Activated T-cell treated with anti-CD3 and anti-CD28 coated beads, Interleukin-2, amount 50 U/mL, for 4 hours (primary cell): Measurements from ENCODE around the gene CHST12. TPM values are rescaled to one million over a fixed set of nuclear protein-coding genes. Genes with fewer than 3 reads are reported as not detected.

Experiments
- ATAC-seq, 2 donors: fragments of 200-7000 bp; cut with Tn5 transposase; one replicate each; pipeline ENCODE4 v1.10.0; 2021
- DNase-seq: peaks from one replicate; pipeline ENCODE4 v3.0.0-alpha.2; 2020
- H3K27me3 Mint-ChIP-seq: one replicate; pipeline ENCODE4 v1.8.0; 2021; ENCODE audit warnings: low read depth, mixed read lengths
- H3K36me3 Mint-ChIP-seq: one replicate; pipeline ENCODE4 v1.8.0; 2022; ENCODE audit warnings: mixed read lengths; ENCODE audit not compliant: insufficient read depth
- H3K4me1 Mint-ChIP-seq: one replicate; pipeline ENCODE4 v1.8.0; 2021; ENCODE audit warnings: low read depth, mixed read lengths
- H3K4me3 Mint-ChIP-seq: one replicate; pipeline ENCODE4 v1.8.0; 2021; ENCODE audit warnings: mild to moderate bottlenecking, moderate library complexity, mixed read lengths
- H3K9me3 Mint-ChIP-seq: one replicate; pipeline ENCODE4 v1.8.0; 2021; ENCODE audit warnings: mixed read lengths
- total RNA-seq, 3 donors: library from RNA; stranded (reverse); gene quantifications; one replicate each; pipeline ENCODE4 v1.2.1, GENCODE V29; 2021

Gene CHST12
- total RNA-seq = 1 to 10 TPM; 4.9 to 6.5 (median 5.9) TPM

- Mint-ChIP-seq H3K36me3 (no peaks in the 10 kb centered on the region), H3K9me3 (no peaks in the 10 kb centered on the region), H3K27me3 (no peaks in the 10 kb centered on the region), H3K4me3 (peak within 1 kb of the TSS; percentile 85), H3K4me1 (peaks cover 43% of the 10 kb centered on the region)
- DNase-seq (peak; percentile 94), ATAC-seq (peak; percentile 67 to 80)
These were observed at the start of gene CHST12 for GRCh38 chr7:2403014-2403717. Gene CHST12 (plus strand): TSS chr7:2403611. CDS start chr7:2432640, 29,029 bp downstream.

DNA sequence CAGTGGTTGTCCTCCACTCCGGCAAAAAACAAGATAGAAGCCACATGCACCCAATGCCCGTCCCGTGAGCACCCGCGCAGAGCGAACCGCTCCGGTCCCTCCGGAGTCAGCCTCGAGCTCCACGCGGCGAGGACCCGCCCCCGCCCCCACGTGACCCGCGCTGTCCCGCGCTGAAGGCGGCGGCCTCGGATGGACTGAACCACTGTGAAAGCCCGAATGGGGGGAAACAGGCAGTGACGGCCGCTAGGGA, 49.5 kb upstream of the CHST12 start:
- H3K36me3 Mint-ChIP-seq = peaks cover 17% of the 10 kb centered on the region
- no peaks in the 10 kb centered on the region for H3K9me3 Mint-ChIP-seq
- peak; percentile 90 for DNase-seq
- H3K4me3 Mint-ChIP-seq = peak overlapping the region; percentile 87
- no peaks in the 10 kb centered on the region for H3K27me3 Mint-ChIP-seq
- H3K4me1 Mint-ChIP-seq = peaks cover 26% of the 10 kb centered on the region
- peak; percentile 73 to 77 for ATAC-seq

- DNase-seq (peak; percentile 86), ATAC-seq (peak; percentile 89 to 90)
- Mint-ChIP-seq H3K27me3 (no peaks in the 10 kb centered on the region), H3K36me3 (peaks cover 21% of the 10 kb centered on the region), H3K4me3 (peak within 1 kb of the TSS; percentile 88), H3K9me3 (no peaks in the 10 kb centered on the region), H3K4me1 (peaks cover 31% of the 10 kb centered on the region)
These were observed 49.0 kb upstream of the CHST12 start, which contains the start of gene EIF3B for GRCh38 chr7:2354186-2354938. Gene EIF3B (plus strand): TSS chr7:2354827. CDS start chr7:2354922, 95 bp downstream.

DNA sequence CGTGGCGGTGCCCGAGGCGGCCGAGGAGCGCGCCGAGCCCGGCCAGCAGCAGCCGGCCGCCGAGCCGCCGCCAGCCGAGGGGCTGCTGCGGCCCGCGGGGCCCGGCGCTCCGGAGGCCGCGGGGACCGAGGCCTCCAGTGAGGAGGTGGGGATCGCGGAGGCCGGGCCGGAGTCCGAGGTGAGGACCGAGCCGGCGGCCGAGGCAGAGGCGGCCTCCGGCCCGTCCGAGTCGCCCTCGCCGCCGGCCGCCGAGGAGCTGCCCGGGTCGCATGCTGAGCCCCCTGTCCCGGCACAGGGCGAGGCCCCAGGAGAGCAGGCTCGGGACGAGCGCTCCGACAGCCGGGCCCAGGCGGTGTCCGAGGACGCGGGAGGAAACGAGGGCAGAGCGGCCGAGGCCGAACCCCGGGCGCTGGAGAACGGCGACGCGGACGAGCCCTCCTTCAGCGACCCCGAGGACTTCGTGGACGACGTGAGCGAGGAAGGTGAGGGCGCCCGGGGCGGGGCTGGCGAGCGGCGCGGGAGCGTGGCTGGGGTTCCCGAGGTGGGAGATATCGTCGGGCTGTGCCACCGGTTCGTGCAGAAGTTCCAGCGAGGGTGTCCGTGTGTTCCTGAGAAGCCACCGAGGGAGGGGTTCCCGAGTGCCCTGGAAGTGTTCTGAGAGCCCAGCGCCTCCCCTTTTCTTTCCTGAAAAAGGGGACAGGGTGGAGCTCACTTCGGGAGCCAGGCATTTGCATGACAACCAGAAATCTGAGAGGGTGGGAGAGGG, 48.3 kb upstream of the CHST12 start:
- ATAC-seq = peak; percentile 12 to 13
- DNase-seq = peak; percentile 28
- Mint-ChIP-seq H3K27me3 (no peaks in the 10 kb centered on the region), H3K4me1 (peaks cover 39% of the 10 kb centered on the region), H3K4me3 (peak overlapping the region; percentile 88), H3K36me3 (peaks cover 26% of the 10 kb centered on the region), H3K9me3 (no peaks in the 10 kb centered on the region)

DNA sequence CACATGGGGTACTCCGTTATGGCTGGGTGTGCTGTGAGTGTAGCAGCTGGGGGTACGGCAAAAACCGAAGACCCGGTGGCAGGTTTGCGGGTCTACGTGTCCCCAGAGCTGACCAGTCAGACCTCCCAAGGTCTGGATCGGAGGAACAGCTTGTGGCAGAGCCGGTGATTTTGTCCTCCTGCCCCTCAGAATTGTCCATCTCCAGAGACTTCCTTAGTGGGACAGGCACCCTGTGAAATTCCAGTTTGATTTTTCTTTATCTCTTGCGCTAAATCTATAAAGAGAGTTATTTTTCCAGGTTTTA, 47.8 kb upstream of the CHST12 start:
- peaks cover 44% of the 10 kb centered on the region for H3K4me1 Mint-ChIP-seq
- peak overlapping the region; percentile 88 for H3K4me3 Mint-ChIP-seq
- DNase-seq (no peak), ATAC-seq (no peak)
- peaks cover 31% of the 10 kb centered on the region for H3K36me3 Mint-ChIP-seq
- H3K27me3 Mint-ChIP-seq = no peaks in the 10 kb centered on the region
- H3K9me3 Mint-ChIP-seq = no peaks in the 10 kb centered on the region

- Mint-ChIP-seq H3K9me3 (no peaks in the 10 kb centered on the region), H3K27me3 (no peaks in the 10 kb centered on the region), H3K36me3 (peaks cover 33% of the 10 kb centered on the region), H3K4me1 (peaks cover 46% of the 10 kb centered on the region), H3K4me3 (peak overlapping the region; percentile 88)
- no peak for ATAC-seq
- DNase-seq = no peak
These were observed 46.2 kb upstream of the CHST12 start for GRCh38 chr7:2357165-2357564.

DNA sequence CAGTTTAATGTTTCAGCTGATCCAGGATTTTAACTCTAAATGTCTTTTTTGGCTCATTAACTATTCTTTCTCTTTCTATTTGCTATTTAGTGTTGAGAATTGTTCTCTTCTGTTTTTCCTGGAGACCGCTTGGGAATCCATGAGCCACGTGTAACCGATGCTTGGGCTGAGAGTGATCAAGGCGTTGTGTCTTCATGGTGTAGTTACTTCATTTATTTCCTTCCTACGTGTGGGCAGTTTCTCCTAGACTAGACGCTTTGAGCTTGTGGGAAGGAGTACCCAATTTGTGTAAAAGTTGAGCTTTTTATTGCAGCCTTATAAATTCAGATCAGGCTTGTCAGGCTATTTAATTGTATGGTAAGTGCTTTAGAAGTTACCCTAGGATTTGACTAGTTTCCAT, 45.8 kb upstream of the CHST12 start:
- Mint-ChIP-seq H3K27me3 (no peaks in the 10 kb centered on the region), H3K4me1 (peaks cover 48% of the 10 kb centered on the region), H3K4me3 (peak overlapping the region; percentile 88), H3K9me3 (no peaks in the 10 kb centered on the region), H3K36me3 (peaks cover 36% of the 10 kb centered on the region)
- ATAC-seq = no peak
- DNase-seq = no peak

- H3K36me3 Mint-ChIP-seq = peaks cover 47% of the 10 kb centered on the region
These were observed 44.4 kb upstream of the CHST12 start for GRCh38 chr7:2358968-2359527.

GRCh38 chr7:2359610-2360009, 43.8 kb upstream of the CHST12 start:
- DNase-seq = no peak
- H3K4me1 Mint-ChIP-seq = peaks cover 47% of the 10 kb centered on the region
- H3K9me3 Mint-ChIP-seq = no peaks in the 10 kb centered on the region
- no peak overlapping the region for H3K4me3 Mint-ChIP-seq
- peaks cover 50% of the 10 kb centered on the region for H3K36me3 Mint-ChIP-seq
- ATAC-seq = no peak
- H3K27me3 Mint-ChIP-seq = no peaks in the 10 kb centered on the region

More at GRCh38 chr7:2358968-2359527, 44.4 kb upstream of the CHST12 start:
- Mint-ChIP-seq H3K4me3 (no peak overlapping the region), H3K9me3 (no peaks in the 10 kb centered on the region), H3K4me1 (peaks cover 47% of the 10 kb centered on the region), H3K27me3 (no peaks in the 10 kb centered on the region)
- DNase-seq (no peak), ATAC-seq (no peak)

DNA sequence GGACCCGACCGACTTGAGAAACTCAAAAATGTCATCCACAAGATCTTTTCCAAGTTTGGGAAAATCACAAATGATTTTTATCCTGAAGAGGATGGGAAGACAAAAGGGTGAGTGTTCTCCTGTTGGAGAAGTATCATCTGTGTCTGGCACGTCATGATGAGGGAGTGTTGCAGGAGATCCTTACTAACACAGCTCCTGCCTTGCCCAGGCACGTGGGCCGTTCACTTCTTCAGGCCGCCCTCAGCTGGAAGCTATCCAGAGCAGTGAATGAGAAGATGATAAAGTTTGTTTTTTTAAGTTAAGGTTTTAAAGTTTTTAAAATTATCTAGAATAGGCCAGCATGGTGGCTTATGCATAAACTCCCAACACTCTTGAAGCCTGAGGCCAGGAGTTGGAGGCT, 42.6 kb upstream of the CHST12 start:
- H3K9me3 Mint-ChIP-seq = no peaks in the 10 kb centered on the region
- peaks cover 57% of the 10 kb centered on the region for H3K36me3 Mint-ChIP-seq
- no peaks in the 10 kb centered on the region for H3K27me3 Mint-ChIP-seq
- no peak for ATAC-seq
- no peak for DNase-seq
- peaks cover 46% of the 10 kb centered on the region for H3K4me1 Mint-ChIP-seq
- no peak overlapping the region for H3K4me3 Mint-ChIP-seq

GRCh38 chr7:2362385-2363088, 40.9 kb upstream of the CHST12 start:
- H3K36me3 Mint-ChIP-seq = peaks cover 53% of the 10 kb centered on the region
- ATAC-seq (no peak), DNase-seq (no peak)
- no peaks in the 10 kb centered on the region for H3K9me3 Mint-ChIP-seq
- peaks cover 34% of the 10 kb centered on the region for H3K4me1 Mint-ChIP-seq
- H3K27me3 Mint-ChIP-seq = no peaks in the 10 kb centered on the region
- no peak overlapping the region for H3K4me3 Mint-ChIP-seq

- no peak for DNase-seq
- ATAC-seq = no peak
- H3K27me3 Mint-ChIP-seq = no peaks in the 10 kb centered on the region
- no peaks in the 10 kb centered on the region for H3K4me1 Mint-ChIP-seq
- peaks cover 48% of the 10 kb centered on the region for H3K36me3 Mint-ChIP-seq
- no peaks in the 10 kb centered on the region for H3K9me3 Mint-ChIP-seq
- no peak overlapping the region for H3K4me3 Mint-ChIP-seq
These were observed 34.3 kb upstream of the CHST12 start for GRCh38 chr7:2369139-2369538.

GRCh38 chr7:2371329-2371728, 32.1 kb upstream of the CHST12 start:
- H3K36me3 Mint-ChIP-seq = peaks cover 49% of the 10 kb centered on the region
- H3K9me3 Mint-ChIP-seq = no peaks in the 10 kb centered on the region
- no peak overlapping the region for H3K4me3 Mint-ChIP-seq
- DNase-seq = no peak
- H3K4me1 Mint-ChIP-seq = no peaks in the 10 kb centered on the region
- no peak for ATAC-seq
- no peaks in the 10 kb centered on the region for H3K27me3 Mint-ChIP-seq

DNA sequence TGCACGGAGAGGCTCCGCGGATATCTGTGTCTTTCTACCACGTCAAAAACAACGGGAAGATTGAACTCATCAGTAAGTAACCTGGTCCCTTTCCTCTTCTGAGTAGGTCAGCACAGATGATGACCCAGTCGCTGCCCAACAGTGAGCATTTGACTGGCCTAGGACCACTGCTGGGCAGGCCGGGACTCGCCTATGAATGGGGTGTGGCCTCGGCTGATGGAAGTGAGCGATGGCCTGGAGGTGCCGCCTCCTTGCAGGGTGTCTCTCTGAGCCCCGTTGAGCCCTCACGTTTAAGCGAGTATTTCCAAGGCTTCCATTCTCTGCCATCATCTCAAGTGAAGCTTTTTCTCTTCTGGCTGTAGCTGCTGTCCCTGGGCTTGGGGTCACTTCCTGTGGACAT, 30.7 kb upstream of the CHST12 start:
- Mint-ChIP-seq H3K27me3 (no peaks in the 10 kb centered on the region), H3K4me1 (no peaks in the 10 kb centered on the region), H3K9me3 (no peaks in the 10 kb centered on the region), H3K36me3 (peaks cover 52% of the 10 kb centered on the region), H3K4me3 (no peak overlapping the region)
- ATAC-seq = no peak
- DNase-seq = no peak
